ENCODE data around the gene POC1A. TPM values are rescaled to one million over a fixed set of nuclear protein-coding genes. Genes with fewer than 3 reads are reported as not detected.

Gene POC1A
- 15.8 to 19.0 TPM (median 18.2 TPM) in 5 replicates for total RNA-seq (2022; extraction: Qiagen RNA extraction)

DNA sequence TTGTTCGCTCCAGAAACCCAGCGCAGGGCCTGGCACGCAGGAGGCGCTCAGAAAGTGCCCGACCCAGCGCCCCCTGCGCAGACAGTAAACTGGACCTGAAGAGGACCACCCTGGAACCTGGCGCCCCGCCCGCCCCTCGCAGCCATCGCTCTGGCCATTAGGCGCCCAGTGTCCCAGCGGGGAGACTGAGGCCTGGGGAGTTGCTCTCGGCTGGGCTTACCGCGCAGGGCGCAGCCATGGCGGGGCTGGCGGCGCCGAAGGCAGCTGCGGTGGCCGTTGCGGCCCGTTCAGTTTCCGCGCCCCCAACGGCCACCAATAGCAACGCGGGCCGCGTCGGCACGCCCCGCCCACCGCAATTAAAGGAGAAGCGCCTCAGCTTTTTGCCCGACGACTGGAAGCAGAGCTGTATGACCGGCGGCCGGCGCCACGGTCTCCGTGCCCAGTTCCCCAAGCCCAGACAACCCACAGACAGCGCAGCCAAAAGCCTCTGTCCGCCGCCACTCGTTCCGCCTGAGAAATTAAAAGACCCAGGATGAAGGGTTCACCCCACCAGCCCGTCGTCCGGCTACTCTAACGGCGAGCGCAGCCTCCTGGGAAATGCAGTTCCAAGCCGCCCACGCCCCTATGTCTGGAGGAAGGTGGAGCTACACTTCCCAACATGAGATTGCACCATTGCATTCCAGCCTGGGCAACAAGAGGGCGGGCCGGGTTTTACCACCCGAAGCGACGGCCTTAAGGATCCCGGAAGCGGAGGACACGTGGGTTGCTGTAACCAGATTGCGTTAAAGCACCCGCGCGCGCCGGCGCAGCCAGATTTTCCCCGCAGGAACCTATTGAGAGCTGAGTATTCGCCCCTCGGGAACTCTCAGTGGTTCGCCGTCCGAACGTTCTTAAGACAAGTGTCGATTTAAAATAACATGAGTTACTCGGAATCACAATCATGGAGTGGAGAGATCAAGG is at the start of gene POC1A:
Gene POC1A (minus strand): TSS at position 289 of the 960 bp plus-strand sequence. CDS start 51 bp downstream, at position 238.

DNA sequence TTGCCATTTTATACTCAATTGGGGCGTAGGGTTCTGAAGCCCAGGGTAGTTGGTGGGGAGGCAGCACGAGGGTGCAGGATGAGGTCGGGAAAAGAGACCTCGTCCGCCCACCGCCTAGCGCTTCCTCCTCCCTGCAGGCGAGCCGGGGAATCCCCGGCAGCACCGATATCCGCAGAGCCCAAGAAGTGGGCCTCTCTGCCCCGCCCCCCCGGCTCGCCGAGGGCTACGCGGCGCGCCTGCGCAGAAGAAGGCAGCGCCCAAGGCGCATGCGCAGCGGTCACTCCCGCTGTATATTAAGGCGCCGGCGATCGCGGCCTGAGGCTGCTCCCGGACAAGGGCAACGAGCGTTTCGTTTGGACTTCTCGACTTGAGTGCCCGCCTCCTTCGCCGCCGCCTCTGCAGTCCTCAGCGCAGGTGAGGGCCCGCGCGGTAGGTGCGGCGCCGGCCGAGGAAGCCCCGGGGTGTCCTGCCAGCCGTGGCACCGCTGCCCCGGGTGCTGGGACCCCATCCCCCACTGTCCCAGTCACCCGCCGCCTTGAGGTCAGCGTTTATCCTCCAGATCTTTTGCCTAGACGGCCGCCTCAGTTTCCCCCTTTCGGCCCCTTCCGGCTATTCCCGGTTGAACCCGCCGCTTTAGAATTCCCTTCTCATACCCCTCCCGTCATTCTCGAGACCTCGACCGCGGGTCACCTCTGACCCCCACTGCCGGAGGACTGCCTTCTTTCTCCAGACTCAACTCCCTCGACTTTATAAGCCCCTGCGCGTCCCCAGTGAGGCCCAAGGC is 43.8 kb upstream of the POC1A start, which contains the start of gene ALAS1:
Gene ALAS1 (plus strand): TSS at position 319 of the 784 bp plus-strand sequence. CDS start 1,082 bp downstream, outside the sequence.

DNA sequence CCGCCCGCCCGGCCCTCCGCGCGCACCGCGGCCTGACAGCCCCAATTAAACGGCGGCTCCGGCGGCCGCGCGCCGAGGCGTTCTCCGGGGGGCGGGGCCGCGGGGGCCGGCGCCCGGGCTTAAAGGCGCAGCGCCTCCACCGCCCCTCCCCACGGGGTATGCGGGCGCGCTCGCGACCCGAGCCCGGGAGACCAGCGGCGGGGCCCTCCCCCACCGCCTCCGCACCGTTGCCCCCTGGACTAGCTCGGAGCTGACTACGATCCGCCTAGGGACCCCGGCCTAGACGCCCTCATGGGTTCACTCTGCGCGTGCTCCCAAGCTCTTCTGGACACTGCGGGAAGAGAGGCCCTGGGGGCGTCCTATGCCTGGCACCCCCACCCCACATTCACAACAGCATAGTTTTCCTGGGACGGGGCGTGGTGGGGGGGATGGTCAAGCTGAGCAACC is 97.7 kb downstream of the POC1A start, which contains the start of gene DUSP7:
Gene DUSP7 (minus strand): TSS at position 51 of the 447 bp plus-strand sequence. CDS start 205 bp downstream, outside the sequence.

Other genes starting within 250 kb of the POC1A start
- gene RRP9, start 212.5 kb downstream of the POC1A start, total RNA-seq (2022; extraction: Qiagen RNA extraction) = 34.5 to 44.7 TPM (median 41.2 TPM) in 5 replicates
- 7.5 to 10.6 TPM (median 8.7 TPM) in 5 replicates for gene PARP3, start 212.1 kb downstream of the POC1A start, total RNA-seq (2022; extraction: Qiagen RNA extraction)
- gene GPR62, start 199.0 kb downstream of the POC1A start, total RNA-seq (2022; extraction: Qiagen RNA extraction) = not detected in 5 replicates
- 9.7 to 15.1 TPM (median 13.9 TPM) in 5 replicates for gene PCBP4, start 187.0 kb downstream of the POC1A start, total RNA-seq (2022; extraction: Qiagen RNA extraction)
- 25.6 to 34.9 TPM (median 32.2 TPM) in 5 replicates for gene ABHD14B, start 180.4 kb downstream of the POC1A start, total RNA-seq (2022; extraction: Qiagen RNA extraction)
- 11.5 to 14.3 TPM (median 12.9 TPM) in 5 replicates for gene ABHD14A, start 179.4 kb downstream of the POC1A start, total RNA-seq (2022; extraction: Qiagen RNA extraction)
- 21.5 to 29.0 TPM (median 24.9 TPM) in 5 replicates for gene ACY1, start 170.9 kb downstream of the POC1A start, total RNA-seq (2022; extraction: Qiagen RNA extraction)
- 1,091 to 1,605 TPM (median 1,141 TPM) in 5 replicates for gene RPL29, start 158.5 kb downstream of the POC1A start, total RNA-seq (2022; extraction: Qiagen RNA extraction)
- 18.8 to 25.6 TPM (median 23.9 TPM) in 5 replicates for gene DUSP7, start 97.9 kb downstream of the POC1A start, total RNA-seq (2022; extraction: Qiagen RNA extraction)
- 42.1 to 49.2 TPM (median 46.6 TPM) in 5 replicates for gene ALAS1, start 43.7 kb upstream of the POC1A start, total RNA-seq (2022; extraction: Qiagen RNA extraction)
- gene TLR9, start 71.2 kb upstream of the POC1A start, total RNA-seq (2022; extraction: Qiagen RNA extraction) = 0.02 to 0.12 TPM (median 0.07 TPM) in 3 of 5 replicates, not detected in the others
- gene TWF2, start 84.7 kb upstream of the POC1A start, total RNA-seq (2022; extraction: Qiagen RNA extraction) = 54.3 to 69.4 TPM (median 62.0 TPM) in 5 replicates
- gene PPM1M, start 91.3 kb upstream of the POC1A start, total RNA-seq (2022; extraction: Qiagen RNA extraction) = 3.5 to 5.3 TPM (median 4.6 TPM) in 5 replicates
- 46.6 to 56.9 TPM (median 53.0 TPM) in 5 replicates for gene WDR82, start 124.2 kb upstream of the POC1A start, total RNA-seq (2022; extraction: Qiagen RNA extraction)
- gene GLYCTK, start 133.4 kb upstream of the POC1A start, total RNA-seq (2022; extraction: Qiagen RNA extraction) = 2.8 to 3.7 TPM (median 3.4 TPM) in 5 replicates
- gene DNAH1, start 161.9 kb upstream of the POC1A start, total RNA-seq (2022; extraction: Qiagen RNA extraction) = 0.71 to 1.3 TPM (median 0.95 TPM) in 5 replicates